GM23338 (cell line): ENCODE data around the gene SPIN3.

ENCODE experiments used
- CREB1 ChIP-seq: fragments of 250-450 bp; sonication (Bioruptor Pico); IDR thresholded peaks from 2 replicates; pipeline ENCODE4 v1.5.0; 2020; ENCODE audit warnings: low read depth, mild to moderate bottlenecking, moderate library complexity
- EZH2 ChIP-seq: fragments of 200-600 bp; sonication (generic); IDR thresholded peaks from one replicate; pipeline ENCODE4 v1.8.0; 2017; ENCODE audit warnings: antibody characterized with exemption, mild to moderate bottlenecking, low read depth; ENCODE audit not compliant: unreplicated experiment
- EZH2phosphoT487 ChIP-seq: fragments of 200-600 bp; sonication (generic); IDR thresholded peaks from one replicate; pipeline ENCODE4 v1.8.1; 2018; ENCODE audit warnings: antibody characterized with exemption; ENCODE audit not compliant: unreplicated experiment
- JUNB ChIP-seq: IDR thresholded peaks from one replicate; pipeline ENCODE4 v1.6.1; 2016; ENCODE audit warnings: antibody characterized with exemption; ENCODE audit not compliant: unreplicated experiment
- NANOG ChIP-seq: IDR thresholded peaks from 2 replicates; pipeline ENCODE4 v1.6.1; 2016; ENCODE audit warnings: antibody characterized with exemption, borderline replicate concordance
- POLR2AphosphoS5 ChIP-seq: IDR thresholded peaks from 2 replicates; pipeline ENCODE4 v1.6.1; 2016; ENCODE audit warnings: antibody characterized with exemption, low read depth
- ZNF114 ChIP-seq: fragments of 250-450 bp; sonication (Bioruptor Pico); IDR thresholded peaks from 2 replicates; pipeline ENCODE4 v1.5.0; 2020; ENCODE audit warnings: mild to moderate bottlenecking, moderate library complexity
- TF ChIP-seq, protein P1 (sequence below), 2 experiments: fragments of 200-600 bp in 1 of 2; sonication (generic) in 1 of 2; conservative IDR thresholded peaks; 2 replicates each; pipeline versions ENCODE4 v1.5.1 to v1.6.1; 2016 to 2017; ENCODE audit warnings: antibody characterized with exemption in 2 of 2, low read depth in 2 of 2, mild to moderate bottlenecking in 2 of 2, moderate library complexity in 1 of 2
- TF ChIP-seq, protein P2 (sequence below): IDR thresholded peaks from one replicate; pipeline ENCODE4 v1.6.1; 2018; ENCODE audit warnings: antibody characterized with exemption; ENCODE audit not compliant: unreplicated experiment

DNA sequence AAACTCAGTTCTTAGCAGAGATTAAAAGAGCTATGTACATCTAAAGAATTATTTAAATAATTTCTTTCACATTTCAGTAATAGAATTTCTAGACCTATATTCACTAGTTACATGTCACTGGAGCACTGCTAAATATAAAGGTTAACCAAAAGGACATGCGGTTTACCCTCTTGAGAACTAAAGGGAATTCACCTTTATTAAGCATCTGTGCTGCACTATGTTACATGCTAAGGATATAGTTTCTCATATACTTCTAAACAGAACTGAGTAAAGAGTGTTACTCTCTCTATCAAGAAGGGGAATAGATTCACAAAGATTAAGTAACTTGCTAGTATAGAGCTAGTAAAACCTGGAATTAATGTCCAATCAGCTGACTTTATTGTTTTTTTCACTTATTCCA lies 7.6 kb downstream of the SPIN3 start:
- TF ChIP-seq, protein P1, sequence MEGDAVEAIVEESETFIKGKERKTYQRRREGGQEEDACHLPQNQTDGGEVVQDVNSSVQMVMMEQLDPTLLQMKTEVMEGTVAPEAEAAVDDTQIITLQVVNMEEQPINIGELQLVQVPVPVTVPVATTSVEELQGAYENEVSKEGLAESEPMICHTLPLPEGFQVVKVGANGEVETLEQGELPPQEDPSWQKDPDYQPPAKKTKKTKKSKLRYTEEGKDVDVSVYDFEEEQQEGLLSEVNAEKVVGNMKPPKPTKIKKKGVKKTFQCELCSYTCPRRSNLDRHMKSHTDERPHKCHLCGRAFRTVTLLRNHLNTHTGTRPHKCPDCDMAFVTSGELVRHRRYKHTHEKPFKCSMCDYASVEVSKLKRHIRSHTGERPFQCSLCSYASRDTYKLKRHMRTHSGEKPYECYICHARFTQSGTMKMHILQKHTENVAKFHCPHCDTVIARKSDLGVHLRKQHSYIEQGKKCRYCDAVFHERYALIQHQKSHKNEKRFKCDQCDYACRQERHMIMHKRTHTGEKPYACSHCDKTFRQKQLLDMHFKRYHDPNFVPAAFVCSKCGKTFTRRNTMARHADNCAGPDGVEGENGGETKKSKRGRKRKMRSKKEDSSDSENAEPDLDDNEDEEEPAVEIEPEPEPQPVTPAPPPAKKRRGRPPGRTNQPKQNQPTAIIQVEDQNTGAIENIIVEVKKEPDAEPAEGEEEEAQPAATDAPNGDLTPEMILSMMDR (conservative IDR thresholded peaks at IDR 0.05; ENCODE audit: low read depth in 2 of 2), result no peak
- TF ChIP-seq EZH2phosphoT487 (no peak), EZH2 (no peak), POLR2AphosphoS5 (no peak), CREB1 (CRISPR knock-in tag) (no peak), NANOG (no peak), JUNB (no peak), ZNF114 (CRISPR knock-in tag) (no peak)
- TF ChIP-seq, protein P2, sequence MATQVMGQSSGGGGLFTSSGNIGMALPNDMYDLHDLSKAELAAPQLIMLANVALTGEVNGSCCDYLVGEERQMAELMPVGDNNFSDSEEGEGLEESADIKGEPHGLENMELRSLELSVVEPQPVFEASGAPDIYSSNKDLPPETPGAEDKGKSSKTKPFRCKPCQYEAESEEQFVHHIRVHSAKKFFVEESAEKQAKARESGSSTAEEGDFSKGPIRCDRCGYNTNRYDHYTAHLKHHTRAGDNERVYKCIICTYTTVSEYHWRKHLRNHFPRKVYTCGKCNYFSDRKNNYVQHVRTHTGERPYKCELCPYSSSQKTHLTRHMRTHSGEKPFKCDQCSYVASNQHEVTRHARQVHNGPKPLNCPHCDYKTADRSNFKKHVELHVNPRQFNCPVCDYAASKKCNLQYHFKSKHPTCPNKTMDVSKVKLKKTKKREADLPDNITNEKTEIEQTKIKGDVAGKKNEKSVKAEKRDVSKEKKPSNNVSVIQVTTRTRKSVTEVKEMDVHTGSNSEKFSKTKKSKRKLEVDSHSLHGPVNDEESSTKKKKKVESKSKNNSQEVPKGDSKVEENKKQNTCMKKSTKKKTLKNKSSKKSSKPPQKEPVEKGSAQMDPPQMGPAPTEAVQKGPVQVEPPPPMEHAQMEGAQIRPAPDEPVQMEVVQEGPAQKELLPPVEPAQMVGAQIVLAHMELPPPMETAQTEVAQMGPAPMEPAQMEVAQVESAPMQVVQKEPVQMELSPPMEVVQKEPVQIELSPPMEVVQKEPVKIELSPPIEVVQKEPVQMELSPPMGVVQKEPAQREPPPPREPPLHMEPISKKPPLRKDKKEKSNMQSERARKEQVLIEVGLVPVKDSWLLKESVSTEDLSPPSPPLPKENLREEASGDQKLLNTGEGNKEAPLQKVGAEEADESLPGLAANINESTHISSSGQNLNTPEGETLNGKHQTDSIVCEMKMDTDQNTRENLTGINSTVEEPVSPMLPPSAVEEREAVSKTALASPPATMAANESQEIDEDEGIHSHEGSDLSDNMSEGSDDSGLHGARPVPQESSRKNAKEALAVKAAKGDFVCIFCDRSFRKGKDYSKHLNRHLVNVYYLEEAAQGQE, result no peak
